ENCODE results near the gene TREH.

Gene TREH

GRCh38 chr11:118673361-118674081 lies 5.9 kb downstream of the TREH start:
- no peak overlapping the region for H3K27ac ChIP-seq
- TF ChIP-seq, protein P1, sequence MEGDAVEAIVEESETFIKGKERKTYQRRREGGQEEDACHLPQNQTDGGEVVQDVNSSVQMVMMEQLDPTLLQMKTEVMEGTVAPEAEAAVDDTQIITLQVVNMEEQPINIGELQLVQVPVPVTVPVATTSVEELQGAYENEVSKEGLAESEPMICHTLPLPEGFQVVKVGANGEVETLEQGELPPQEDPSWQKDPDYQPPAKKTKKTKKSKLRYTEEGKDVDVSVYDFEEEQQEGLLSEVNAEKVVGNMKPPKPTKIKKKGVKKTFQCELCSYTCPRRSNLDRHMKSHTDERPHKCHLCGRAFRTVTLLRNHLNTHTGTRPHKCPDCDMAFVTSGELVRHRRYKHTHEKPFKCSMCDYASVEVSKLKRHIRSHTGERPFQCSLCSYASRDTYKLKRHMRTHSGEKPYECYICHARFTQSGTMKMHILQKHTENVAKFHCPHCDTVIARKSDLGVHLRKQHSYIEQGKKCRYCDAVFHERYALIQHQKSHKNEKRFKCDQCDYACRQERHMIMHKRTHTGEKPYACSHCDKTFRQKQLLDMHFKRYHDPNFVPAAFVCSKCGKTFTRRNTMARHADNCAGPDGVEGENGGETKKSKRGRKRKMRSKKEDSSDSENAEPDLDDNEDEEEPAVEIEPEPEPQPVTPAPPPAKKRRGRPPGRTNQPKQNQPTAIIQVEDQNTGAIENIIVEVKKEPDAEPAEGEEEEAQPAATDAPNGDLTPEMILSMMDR (conservative IDR thresholded peaks at IDR 0.05) = no peak
- no peak for TF ChIP-seq ZFX (IDR thresholded peaks at IDR 0.05)

DNA sequence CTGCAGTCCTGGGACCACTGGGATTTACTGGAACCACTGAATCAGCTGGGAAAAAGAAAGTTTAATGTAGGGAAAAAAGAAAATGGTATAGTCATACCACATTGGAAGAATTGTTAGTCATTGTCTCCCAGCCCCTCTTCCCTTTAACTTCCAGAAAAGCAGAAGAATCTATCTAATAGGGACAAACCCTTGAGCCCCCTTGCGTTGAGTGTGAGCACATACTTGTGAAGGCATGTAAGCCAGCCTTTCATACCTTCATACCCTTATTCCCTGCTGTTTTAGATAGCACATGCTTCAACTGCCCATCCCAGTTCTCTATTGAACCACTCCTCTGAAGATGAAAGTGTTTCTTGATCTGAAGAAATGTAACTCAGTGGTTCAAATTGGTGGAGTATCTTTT lies 6.6 kb downstream of the TREH start:
- TF ChIP-seq, protein P1 (conservative IDR thresholded peaks at IDR 0.05) = no peak; the same call in 1 of the 2 replicates
- no peak for TF ChIP-seq ZFX (IDR thresholded peaks at IDR 0.05)
- no peak overlapping the region for H3K27ac ChIP-seq

DNA sequence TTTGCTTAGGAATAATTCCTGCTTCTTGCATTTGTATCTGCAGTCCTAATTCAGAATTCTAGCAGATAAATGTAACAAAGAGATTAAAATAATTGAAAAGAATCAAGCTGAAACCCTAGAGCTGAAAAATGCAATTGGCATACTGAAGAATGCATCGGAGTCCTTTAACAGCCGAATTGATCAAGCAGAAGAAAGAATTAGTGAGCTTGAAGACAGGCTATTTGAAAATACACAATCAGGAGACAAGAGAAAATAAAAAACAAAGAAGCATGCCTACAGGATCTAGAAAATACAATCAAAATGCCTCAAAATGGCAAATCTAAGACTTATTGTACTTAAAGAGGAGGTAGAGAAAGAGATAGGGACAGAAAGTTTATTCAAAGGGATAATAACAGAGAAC lies 8.2 kb downstream of the TREH start:
- TF ChIP-seq, protein P1 (conservative IDR thresholded peaks at IDR 0.05) = no peak
- TF ChIP-seq ZFX (IDR thresholded peaks at IDR 0.05) = no peak

DNA sequence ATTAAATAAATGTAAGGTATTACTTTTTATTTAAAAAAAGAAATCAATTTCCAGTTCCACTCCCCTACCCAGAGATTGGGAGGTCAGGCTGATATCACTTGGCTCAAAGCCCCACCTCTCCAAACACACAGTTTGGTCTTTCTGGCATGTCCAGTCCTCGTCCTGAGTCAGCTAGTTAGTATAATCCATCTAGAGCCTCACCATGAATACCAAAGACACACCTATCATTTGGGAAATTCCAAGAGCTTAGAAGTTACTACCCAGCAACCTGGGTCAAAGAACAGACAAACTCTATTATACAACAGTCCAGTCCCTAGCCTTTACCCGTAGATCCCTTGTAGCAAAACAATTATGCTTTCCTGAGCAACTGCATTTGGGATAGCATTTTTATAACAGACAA lies 9.4 kb downstream of the TREH start:
- no peak for TF ChIP-seq ZFX (IDR thresholded peaks at IDR 0.05)
- TF ChIP-seq, protein P1 (conservative IDR thresholded peaks at IDR 0.05) = no peak
- H3K27ac ChIP-seq = no peak overlapping the region

More for the DNA sequence above, 8.2 kb downstream of the TREH start:
- H3K27ac ChIP-seq = no peak overlapping the region

- TF ChIP-seq, protein P1 (conservative IDR thresholded peaks at IDR 0.05) = no peak
- TF ChIP-seq ZFX (IDR thresholded peaks at IDR 0.05) = no peak
- H3K27ac ChIP-seq = no peak overlapping the region
These were observed 13.1 kb downstream of the TREH start for GRCh38 chr11:118666371-118666770.

DNA sequence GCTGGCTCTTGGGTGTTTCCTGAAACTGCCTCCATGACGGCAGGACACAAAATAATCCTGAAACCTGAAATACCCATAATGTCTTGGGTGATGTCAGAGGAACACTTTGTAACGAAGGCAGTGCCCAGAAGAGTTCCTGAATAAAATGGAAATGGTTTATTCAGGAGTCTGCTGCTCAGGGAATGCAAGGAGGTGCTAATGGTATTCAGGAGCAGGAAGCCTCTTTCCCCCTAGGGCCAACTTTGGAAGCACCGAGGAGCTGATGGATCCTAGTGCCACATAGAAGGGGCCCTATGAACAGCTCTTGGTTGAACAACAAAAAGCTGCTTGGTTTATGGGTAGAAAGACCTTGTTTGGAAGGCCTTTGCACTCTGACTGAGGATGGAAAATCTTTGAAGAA lies 15.5 kb downstream of the TREH start:
- no peak overlapping the region for H3K27ac ChIP-seq
- TF ChIP-seq ZFX (IDR thresholded peaks at IDR 0.05) = no peak
- TF ChIP-seq, protein P1 (conservative IDR thresholded peaks at IDR 0.05) = no peak

DNA sequence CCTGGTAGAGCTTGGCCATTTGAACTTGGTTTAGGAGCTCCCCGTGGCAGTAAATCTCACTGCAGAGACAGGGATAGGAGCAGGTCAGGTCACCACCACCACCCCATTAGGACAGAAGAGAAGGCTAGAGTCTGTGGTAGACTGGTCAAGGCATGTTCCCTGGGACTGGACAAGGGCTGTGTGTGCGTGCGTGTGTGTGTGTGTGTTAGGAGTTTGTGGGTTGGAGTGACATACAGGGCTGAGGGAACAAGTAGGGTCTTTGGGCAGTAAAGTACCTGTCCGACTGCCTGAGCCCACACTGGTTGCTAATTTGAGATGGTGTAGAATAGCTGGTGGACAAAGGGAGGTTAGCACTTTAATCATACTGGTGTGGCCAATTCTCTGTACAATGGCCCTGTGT lies 16.1 kb downstream of the TREH start:
- TF ChIP-seq, protein P1 (conservative IDR thresholded peaks at IDR 0.05) = no peak
- no peak for TF ChIP-seq ZFX (IDR thresholded peaks at IDR 0.05)
- H3K27ac ChIP-seq = no peak overlapping the region

All from C4-2B (cell line).